Stimulated activated CD8-positive, alpha-beta memory T cell treated with anti-CD3 and anti-CD28 coated beads, Interleukin-7, amount 100 ng/mL, for 4 hours (primary cell): ENCODE results near the gene ITGA8.
"Not testable (repeated sequence)": the region's sequence is repeated elsewhere in the genome, so short reads cannot be mapped to it uniquely, and the experiment has no call there.

Experiments used
- DNase-seq, 2 donors: peaks; one replicate each; pipeline ENCODE4 v3.0.0-alpha.2; 2020; ENCODE audit warnings: low read depth in 2 of 2

The ITGA8 gene

DNA sequence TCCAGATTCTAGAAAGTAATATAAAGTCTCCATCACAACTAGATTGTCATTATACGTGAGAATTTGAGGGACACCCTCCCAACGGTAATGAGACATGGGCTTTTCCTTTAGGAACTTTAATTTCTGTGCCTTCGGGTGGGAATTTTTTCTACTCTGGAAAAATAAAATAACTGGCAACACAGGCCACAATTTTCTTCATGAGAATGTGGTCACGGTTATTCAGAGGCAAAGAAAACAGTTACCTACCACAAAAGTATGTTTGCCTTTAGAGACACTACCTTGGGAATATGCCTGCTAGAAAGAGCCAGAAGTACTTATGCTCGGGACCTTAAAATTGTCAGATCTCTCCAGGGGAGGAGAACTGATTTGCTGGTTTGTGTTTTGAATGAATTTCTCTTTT is 99.4 kb downstream of the ITGA8 start:
- no peak for DNase-seq

- DNase-seq: no peak
Observed at GRCh38 chr10:15609246-15609645, 110.5 kb downstream of the ITGA8 start.

GRCh38 chr10:15606377-15606776 is 113.3 kb downstream of the ITGA8 start:
- no peak for DNase-seq

- DNase-seq: no peak
Observed at GRCh38 chr10:15605740-15606369, 113.9 kb downstream of the ITGA8 start.

DNA sequence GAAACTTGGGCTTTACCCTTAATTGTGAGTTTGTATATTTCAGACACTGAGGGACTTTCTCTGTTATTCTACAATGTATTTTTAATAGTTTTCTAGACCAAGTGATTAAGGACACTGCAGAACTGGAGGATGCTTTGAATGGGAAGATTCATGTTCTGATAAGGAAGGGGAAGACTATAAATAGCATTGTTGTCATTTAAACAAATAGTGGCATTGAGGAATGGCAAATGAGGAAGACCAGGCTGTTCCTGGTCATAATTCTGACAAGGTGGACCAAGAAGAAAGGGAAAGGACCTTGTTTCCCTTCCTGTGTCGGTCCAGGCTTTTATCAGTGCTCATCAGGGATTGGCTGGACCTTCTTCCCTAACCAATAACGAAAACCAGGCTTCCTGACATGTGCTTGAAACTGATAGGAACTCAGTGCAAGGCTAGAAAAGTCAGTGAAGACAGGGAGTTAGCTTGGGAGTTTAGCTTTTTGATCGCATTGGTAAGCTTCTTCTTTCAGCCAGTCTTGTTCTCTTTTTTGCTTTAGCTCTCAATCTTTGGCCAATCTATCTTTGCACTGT is 116.2 kb downstream of the ITGA8 start:
- no peak for DNase-seq

- no peak for DNase-seq
Observed at GRCh38 chr10:15601819-15602218, 117.9 kb downstream of the ITGA8 start.

DNA sequence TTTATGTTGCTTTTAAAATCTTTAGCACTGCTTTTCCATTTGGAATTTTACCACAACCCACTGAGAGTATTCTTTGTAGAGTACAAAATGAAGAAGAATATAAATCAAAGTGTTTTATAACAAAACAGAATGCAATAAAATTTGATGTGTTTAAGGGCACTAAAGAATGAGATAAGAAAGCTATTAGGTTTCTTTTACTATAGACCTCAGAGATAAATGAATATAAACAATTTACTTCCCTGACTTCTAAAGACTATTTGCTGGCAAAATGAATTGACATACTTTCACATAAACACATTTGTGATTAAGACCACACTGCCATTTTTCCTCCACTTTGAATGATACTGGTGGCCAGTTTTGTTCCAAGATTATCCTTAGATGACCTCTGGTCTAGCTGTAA is 124.5 kb downstream of the ITGA8 start:
- DNase-seq: no peak

DNA sequence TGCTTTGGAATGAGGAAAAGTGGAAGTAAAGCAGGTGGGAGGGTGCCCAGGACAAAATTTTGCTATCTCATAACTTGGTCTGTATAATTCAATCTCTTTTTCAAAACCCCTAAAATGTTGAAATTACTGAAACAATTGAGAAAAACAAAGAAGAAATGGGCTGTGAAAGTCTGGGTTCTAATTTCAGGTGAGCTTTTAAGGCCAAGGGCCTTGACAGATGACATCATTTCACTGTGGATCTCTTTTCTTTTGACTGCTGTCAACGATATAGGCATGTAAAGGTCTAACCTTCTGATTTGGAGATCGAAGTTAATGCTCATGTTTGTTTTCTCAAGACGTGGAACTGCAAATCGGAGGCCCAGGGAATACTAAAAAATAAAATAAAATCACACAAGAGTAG is 127.8 kb downstream of the ITGA8 start:
- DNase-seq: no peak

DNA sequence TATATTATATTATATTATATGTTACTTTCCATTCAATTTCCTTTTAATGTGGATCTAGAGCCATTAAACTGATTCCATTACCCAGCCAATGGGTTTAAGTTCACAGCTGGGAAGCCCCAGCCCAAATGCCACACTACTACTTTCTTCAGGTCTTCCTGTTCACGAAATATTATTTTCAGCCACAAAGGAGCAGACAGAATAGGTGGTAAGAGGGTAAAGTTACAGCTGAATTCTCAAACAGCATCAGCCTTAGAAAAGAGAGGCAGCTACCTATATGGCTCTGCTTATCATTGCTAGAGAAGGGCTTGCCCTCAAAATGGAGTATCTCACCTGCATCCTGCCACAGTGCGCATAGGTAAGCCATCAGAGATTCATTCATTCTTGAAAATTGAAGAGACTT is 128.3 kb downstream of the ITGA8 start:
- no peak for DNase-seq

DNA sequence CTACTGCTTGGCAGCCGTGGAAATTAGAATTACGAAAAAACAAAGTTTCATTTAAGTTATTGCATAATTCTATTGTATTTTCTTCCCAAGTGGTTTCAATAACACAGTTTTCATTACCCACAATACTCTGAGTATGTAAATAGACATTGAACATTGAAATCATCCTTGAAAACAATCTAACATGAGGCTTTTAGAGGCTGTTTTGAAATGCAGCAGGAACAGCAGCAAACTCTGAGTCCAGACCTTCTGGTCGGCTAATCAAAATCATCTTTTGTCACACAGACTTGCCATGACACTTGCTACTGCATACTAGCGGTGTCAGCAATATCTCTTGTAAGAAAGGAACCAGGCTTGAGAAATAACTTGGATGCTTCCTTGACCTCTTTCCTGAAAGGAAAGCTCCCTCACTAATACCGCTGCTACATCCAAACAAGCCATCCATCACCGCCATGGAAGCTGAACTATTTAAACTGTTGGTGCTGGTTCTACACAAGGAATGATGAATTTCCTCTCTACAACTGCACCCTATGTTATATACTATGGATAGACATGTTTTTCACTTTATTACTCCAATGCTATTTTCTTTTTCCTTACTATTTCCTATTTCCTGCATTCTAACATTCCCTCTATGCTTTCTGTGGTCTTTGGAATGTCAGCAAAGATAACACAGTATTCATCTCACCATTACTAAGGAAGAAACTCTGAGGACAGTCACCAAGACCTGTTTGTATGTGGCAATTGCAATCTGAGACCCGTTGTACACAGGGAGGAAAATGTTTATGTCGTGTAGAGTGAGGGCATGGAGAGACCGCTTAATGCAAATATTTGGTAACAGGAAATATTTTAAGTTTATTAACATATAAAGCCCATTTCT is 130.8 kb downstream of the ITGA8 start:
- DNase-seq: no peak

GRCh38 chr10:15588151-15588550 is 131.6 kb downstream of the ITGA8 start:
- no peak for DNase-seq

- no peak for DNase-seq
Observed at GRCh38 chr10:15587271-15587670, 132.5 kb downstream of the ITGA8 start.

DNA sequence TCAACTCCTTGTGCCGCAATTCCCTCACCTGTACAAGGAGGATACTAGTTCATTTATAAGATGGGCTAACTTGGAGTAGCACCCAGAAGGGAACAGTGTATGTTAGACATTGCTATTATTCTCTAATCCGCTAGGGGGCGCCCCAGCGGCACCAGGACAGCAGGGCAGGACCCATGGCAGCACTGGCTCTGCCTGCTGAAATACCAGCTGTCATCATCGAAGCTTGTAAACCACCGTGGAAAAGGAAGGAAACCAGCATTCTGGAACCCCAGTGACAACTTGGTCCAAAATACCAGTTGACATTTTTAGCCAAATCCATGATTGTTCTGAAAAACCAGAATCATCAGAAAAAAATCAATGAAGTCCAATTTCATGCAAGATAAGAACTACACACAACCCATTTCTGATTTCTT is 134.4 kb downstream of the ITGA8 start:
- DNase-seq: no peak

DNA sequence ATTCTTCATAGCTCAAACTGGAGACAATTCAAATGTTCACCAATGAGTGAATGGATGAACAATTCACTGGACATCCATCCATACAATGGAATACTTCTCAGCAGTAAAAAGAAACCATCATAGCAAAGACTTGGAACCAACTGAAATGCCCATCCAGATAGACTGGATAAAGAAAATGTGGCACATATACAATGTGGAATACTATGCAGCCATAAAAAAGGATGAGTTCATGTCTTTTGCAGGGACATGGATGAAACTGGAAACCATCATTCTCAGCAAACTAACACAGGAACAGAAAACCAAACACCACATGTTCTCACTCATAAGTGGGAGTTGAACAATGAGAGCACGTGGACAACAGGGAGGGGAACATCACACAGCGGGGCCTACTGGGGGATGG is 136.8 kb downstream of the ITGA8 start:
- not testable (repeated sequence) for DNase-seq

DNA sequence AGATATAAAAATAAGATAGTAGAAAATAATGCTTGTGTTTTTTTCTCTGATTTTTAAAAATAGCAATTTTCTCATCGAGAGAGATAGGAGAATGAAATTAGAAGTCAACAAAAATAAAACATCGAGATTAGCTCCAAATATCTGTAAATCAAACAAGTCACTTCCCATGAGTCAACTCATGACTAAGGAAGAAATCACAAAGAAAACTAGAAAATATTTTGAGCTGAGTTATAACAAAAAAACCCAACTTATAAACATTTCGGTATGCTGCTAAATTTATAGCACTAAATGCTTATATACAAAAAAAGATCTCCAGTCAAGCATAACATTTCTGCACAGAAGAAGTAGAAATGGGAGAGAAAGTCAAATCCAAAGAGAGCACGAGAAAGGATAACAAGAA is 140.1 kb downstream of the ITGA8 start:
- DNase-seq: no peak

- DNase-seq: no peak
Observed at GRCh38 chr10:15572531-15573045, 147.1 kb downstream of the ITGA8 start.

GRCh38 chr10:15571575-15571974 is 148.1 kb downstream of the ITGA8 start:
- DNase-seq: no peak

DNA sequence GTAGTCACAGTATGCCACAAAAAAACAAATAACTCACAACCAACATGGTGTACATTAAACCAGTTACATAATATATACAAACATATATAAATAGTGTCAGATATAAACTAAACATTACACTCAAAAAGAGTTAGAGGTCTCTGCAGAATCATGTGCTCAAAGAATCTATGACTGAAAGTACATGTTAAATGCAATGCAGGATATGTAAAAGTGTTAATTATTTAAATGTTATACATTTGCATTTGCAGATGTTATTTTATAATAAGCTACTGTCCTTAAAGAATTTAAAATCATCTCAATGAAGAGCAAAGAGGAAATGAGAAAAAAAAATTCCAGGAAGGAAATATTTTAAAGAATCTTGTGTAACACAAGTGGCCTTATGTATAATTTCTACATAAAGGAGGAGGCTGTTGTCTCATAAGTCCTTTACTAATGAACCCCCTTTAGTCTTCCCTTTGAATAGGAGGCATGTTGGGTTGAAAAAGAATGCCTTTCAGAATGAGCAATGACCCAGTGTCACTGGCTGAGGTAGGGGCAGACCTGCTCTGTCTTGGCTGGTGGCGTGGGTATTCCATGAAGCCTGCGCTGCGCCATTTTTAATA is 148.9 kb downstream of the ITGA8 start:
- DNase-seq: no peak

DNA sequence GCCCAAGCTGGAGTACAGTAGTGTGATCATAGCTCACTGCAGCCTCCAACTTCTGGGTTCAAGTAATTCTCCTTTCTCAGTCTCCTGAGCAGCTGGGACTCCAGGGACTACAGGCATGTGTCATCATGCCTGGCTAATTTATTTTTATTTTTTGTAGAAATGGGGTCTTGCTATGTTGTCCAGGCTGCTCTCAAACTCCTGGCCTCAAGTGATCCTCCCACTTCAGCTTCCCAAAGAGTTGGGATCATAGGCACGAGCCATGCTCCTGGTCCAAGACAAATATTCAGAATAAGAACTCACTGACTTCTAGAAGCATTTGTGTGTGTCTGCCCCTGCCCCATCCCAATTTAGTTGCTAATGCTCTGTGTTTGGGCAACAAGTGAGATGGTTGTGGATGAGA is 151.8 kb downstream of the ITGA8 start:
- no peak for DNase-seq

- DNase-seq: no peak
Observed at GRCh38 chr10:15563246-15563645, 156.5 kb downstream of the ITGA8 start.

DNA sequence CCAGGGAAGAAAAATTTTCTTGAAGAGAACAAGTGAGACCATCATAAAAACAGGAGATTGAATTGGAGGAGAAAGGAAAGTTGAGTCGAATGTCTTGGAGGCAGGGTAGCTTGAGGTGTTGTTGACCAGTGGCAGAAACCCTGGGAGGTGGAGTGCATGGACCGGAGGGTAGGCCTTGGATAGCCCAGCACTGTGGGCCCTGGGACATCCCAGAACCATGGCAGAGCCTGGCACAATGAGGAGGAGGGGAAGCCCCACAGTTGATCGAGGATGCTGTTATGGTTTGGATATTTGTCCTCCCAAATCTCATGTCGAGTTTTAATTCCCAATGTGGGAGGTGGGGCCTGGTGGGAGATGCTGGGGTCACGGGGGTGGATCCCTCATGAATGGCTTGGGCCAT is 157.1 kb downstream of the ITGA8 start:
- no peak for DNase-seq

DNA sequence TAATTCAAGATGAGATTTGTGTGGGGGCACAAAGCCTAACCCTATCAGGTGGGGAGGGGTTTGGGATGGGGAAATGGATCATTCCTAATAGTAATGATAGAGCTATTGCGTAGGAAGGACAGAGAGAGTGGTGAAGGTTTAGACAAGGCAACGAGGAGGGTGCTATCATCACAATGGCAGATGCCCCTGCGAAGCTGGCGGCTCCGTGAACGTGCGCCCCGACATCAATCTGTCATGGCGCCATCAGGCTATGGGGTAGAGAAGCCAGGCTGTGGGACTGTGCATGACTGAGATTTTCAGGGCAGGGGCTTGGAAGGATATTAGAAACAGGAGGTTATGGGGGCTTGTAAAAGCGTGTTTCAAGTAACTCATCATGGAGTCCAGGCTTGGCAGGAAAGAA is 157.6 kb downstream of the ITGA8 start:
- DNase-seq: no peak
